Neuronal stem cell (in vitro differentiated cells): ENCODE results near the gene IFT80.

ENCODE experiments used
- DNase-seq: peaks from one replicate; pipeline ENCODE4 v3.0.0-alpha.2; 2013; ENCODE audit warnings: low spot score
- H2AFZ ChIP-seq: one replicate; pipeline ENCODE4 v1.6.1; 2013; ENCODE audit warnings: mild to moderate bottlenecking, low read length, inconsistent platforms
- H2AK5ac ChIP-seq: 2 replicates; pipeline ENCODE4 v1.6.1; 2013; ENCODE audit warnings: low read depth, mild to moderate bottlenecking, inconsistent platforms, low read length, moderate library complexity, mixed read lengths
- H2BK120ac ChIP-seq: 2 replicates; pipeline ENCODE4 v1.6.1; 2013; ENCODE audit warnings: low read depth, mild to moderate bottlenecking, inconsistent platforms, low read length, moderate library complexity, mixed read lengths
- H2BK12ac ChIP-seq: one replicate; pipeline ENCODE4 v1.6.1; 2013; ENCODE audit warnings: low read length, inconsistent platforms
- H2BK15ac ChIP-seq: 2 replicates; pipeline ENCODE4 v1.6.1; 2013; ENCODE audit warnings: mild to moderate bottlenecking, low read length, inconsistent platforms, mixed read lengths
- H2BK5ac ChIP-seq: one replicate; pipeline ENCODE4 v1.6.1; 2013; ENCODE audit warnings: inconsistent platforms, mild to moderate bottlenecking, low read length, moderate library complexity
- H3K14ac ChIP-seq: one replicate; pipeline ENCODE4 v1.6.1; 2013; ENCODE audit warnings: low read length, inconsistent platforms
- H3K18ac ChIP-seq: 2 replicates; pipeline ENCODE4 v1.6.1; 2013; ENCODE audit warnings: low read length, inconsistent platforms
- H3K23ac ChIP-seq: 2 replicates; pipeline ENCODE4 v1.6.1; 2013; ENCODE audit warnings: low read depth, mild to moderate bottlenecking, mixed read lengths, low read length, inconsistent platforms; ENCODE audit not compliant: poor library complexity
- H3K27ac ChIP-seq: replicated peaks from 3 replicates; pipeline ENCODE4 v1.5.1; 2013; ENCODE audit warnings: low read length, inconsistent platforms
- H3K27me3 ChIP-seq, 3 experiments: 2 replicates each; pipeline ENCODE4 v1.6.1; 2013; ENCODE audit warnings: low read length in 3 of 3, mild to moderate bottlenecking in 2 of 3, inconsistent platforms in 1 of 3, low read depth in 1 of 3, mixed read lengths in 1 of 3, moderate library complexity in 1 of 3; ENCODE audit not compliant: control insufficient read depth in 3 of 3, insufficient read depth in 3 of 3
- H3K36me3 ChIP-seq, 2 donors: replicated peaks in 1 of 2; 2 replicates each; pipeline ENCODE4 v1.6.1; 2013; ENCODE audit warnings: low read length in 2 of 2; ENCODE audit not compliant: control insufficient read depth in 2 of 2, insufficient read depth in 2 of 2
- H3K4ac ChIP-seq: 2 replicates; pipeline ENCODE4 v1.6.1; 2013; ENCODE audit warnings: inconsistent platforms, mild to moderate bottlenecking, low read length, moderate library complexity
- H3K4me1 ChIP-seq, 2 donors: 1 replicate in 1 of 2; 2 replicates in 1 of 2; pipeline ENCODE4 v1.6.1; 2013; ENCODE audit warnings: low read length in 2 of 2, low read depth in 1 of 2; ENCODE audit not compliant: control insufficient read depth in 2 of 2, insufficient read depth in 1 of 2
- H3K4me2 ChIP-seq: one replicate; pipeline ENCODE4 v1.6.1; 2013; ENCODE audit warnings: mild to moderate bottlenecking, low read length, inconsistent platforms; ENCODE audit not compliant: insufficient read depth, poor library complexity, severe bottlenecking
- H3K4me3 ChIP-seq, 2 donors: 2 replicates each; pipeline ENCODE4 v1.5.1; 2013; ENCODE audit warnings: low read length in 2 of 2, mild to moderate bottlenecking in 2 of 2, inconsistent platforms in 1 of 2, moderate library complexity in 1 of 2
- H3K79me1 ChIP-seq: one replicate; pipeline ENCODE4 v1.6.1; 2013; ENCODE audit warnings: low read depth, mild to moderate bottlenecking, inconsistent platforms, low read length, moderate library complexity
- H3K9ac ChIP-seq: one replicate; pipeline ENCODE4 v1.6.1; 2013; ENCODE audit warnings: mild to moderate bottlenecking, low read depth, low read length, inconsistent platforms; ENCODE audit not compliant: poor library complexity
- H3K9me3 ChIP-seq, 2 donors: replicated peaks in 1 of 2; 2 replicates each; pipeline versions ENCODE3 to v1.6.1; 2013; ENCODE audit warnings: low read length in 2 of 2, mild to moderate bottlenecking in 2 of 2, inconsistent platforms in 1 of 2, low read depth in 1 of 2, mixed read lengths in 1 of 2, moderate library complexity in 1 of 2; ENCODE audit not compliant: control insufficient read depth in 2 of 2, insufficient read depth in 1 of 2
- H4K8ac ChIP-seq: one replicate; pipeline ENCODE4 v1.6.1; 2013; ENCODE audit warnings: low read depth, mild to moderate bottlenecking, inconsistent platforms, low read length, moderate library complexity
- H4K91ac ChIP-seq: one replicate; pipeline ENCODE4 v1.6.1; 2013; ENCODE audit warnings: low read length, low read depth, mild to moderate bottlenecking, inconsistent platforms; ENCODE audit not compliant: poor library complexity
- WGBS, 2 donors: extraction: QIAGEN DNeasy Blood & Tissue Kit; methylation state at CpG; one replicate each; pipeline ENCODE4 v1.1.7; 2013; ENCODE audit warnings: missing lambda C conversion rate in 2 of 2, mixed read lengths in 1 of 2; ENCODE audit not compliant: insufficient read length in 2 of 2, insufficient replicate concordance in 1 of 2; ENCODE audit errors: extremely low coverage in 2 of 2; 5-methylcytosine and 5-hydroxymethylcytosine counted together

Gene IFT80

DNA sequence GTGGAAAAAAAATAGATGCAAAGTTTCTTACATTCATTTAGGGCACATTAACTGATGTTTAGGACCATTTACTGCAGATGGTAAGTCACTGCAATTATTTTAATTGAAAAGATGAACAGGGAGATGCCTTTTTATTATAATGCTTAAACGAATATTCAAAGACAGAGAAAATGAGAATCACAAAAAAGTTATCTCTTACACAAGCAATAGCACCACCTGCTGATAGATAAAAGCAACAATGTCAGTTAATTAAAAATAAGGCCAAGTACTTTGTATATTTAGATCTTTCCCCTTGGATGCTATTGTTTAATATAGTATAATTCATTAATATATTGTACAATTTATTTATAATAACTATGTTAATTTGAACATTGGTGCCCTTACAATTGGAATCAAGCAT is 55.9 kb downstream of the IFT80 start:
- Histone ChIP-seq H2BK12ac (no peak overlapping the region), H3K9me3 (peaks cover under 1 to 3% of the 10 kb centered on the region in 2 donors), H3K14ac (no peak overlapping the region), H3K18ac (no peak overlapping the region), H3K27me3 (no peaks in the 10 kb centered on the region), H3K79me1 (no peaks in the 10 kb centered on the region), H3K4me3 (no peak overlapping the region), H3K23ac (no peak overlapping the region), H3K9ac (no peak overlapping the region), H2AK5ac (no peak overlapping the region), H4K91ac (no peak overlapping the region), H2BK120ac (no peak overlapping the region), H3K36me3 (no peaks in the 10 kb centered on the region), H2BK5ac (no peak overlapping the region), H4K8ac (no peak overlapping the region), H3K4me2 (no peak overlapping the region), H3K27ac (no peak overlapping the region), H3K4ac (no peak overlapping the region), H3K4me1 (no peaks in the 10 kb centered on the region), H2BK15ac (no peak overlapping the region), H2AFZ (no peak overlapping the region)
- WGBS, 2 donors: no CpG with 5 or more reads among the region's 1 CpG
- DNase-seq: no peak

DNA sequence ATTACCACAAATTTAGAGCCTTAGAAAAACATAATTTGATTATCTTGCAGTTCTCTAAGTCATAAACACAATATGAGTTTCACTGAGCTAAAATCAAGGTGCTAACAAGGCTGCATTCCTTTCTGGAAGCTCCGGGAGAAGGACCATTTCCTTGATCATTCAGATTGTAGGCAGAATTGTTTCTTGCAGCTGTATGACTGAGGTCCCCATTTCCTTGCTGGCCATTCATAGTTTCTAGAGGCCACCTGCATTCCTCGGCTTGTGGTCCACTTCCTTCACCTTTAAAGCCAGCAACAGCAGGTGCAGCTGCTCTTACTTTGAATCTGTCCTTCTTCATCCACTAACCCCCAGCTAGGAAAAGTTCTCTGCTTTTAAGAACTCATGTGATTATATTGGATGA is 58.7 kb downstream of the IFT80 start:
- Histone ChIP-seq H4K8ac (no peak overlapping the region), H2AK5ac (no peak overlapping the region), H3K4me3 (no peak overlapping the region), H3K23ac (no peak overlapping the region), H2BK5ac (no peak overlapping the region), H3K4me2 (no peak overlapping the region), H3K18ac (no peak overlapping the region), H3K9me3 (peaks cover 3 to 6% of the 10 kb centered on the region in 2 donors), H2AFZ (no peak overlapping the region), H3K79me1 (no peaks in the 10 kb centered on the region), H2BK15ac (no peak overlapping the region), H3K14ac (no peak overlapping the region), H2BK120ac (no peak overlapping the region), H3K36me3 (no peaks in the 10 kb centered on the region), H4K91ac (no peak overlapping the region), H3K27me3 (no peaks in the 10 kb centered on the region), H3K27ac (no peak overlapping the region), H2BK12ac (no peak overlapping the region), H3K9ac (no peak overlapping the region), H3K4ac (no peak overlapping the region), H3K4me1 (no peaks in the 10 kb centered on the region)
- no peak for DNase-seq
- no CpG with 5 or more reads among the region's 2 CpGs for WGBS, 2 donors

DNA sequence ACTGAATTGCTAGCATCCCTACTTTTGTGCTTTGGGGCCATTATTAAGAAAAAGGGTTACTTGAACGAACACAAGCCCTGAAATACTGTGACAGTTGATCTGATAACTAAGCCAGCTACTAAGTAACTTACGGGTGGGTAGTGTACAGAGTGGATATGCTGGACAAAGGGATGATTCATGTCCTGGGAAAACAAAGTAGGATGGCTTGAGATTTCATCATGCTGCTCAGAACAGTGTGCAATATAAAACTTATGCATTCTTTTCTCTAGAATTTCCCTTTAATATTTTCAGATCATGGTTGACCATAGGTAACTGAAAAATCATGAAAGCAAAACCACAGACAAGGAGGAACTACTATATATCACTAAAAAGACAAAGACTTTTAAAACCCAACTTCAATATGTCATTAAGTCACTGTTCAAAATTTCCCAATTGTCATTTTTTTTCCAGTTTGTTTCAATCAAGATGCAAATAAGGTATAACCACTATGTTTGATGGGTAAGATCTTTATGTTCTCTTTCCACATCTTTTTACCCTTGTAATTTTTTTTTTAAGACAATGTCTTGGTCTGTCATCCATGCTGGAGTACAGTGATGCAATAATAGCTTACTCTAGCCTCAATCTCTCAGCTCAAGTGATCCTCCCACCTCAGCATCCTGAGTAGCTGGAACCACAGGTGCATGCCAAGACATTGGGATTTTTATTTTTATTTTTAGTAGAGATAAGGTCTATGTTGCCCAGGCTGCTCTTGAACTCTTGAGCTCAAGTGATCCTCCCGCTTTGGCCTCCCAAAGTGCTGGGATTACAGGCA is 67.7 kb downstream of the IFT80 start:
- H3K4me2 ChIP-seq: no peak overlapping the region
- no peak overlapping the region for H2AK5ac ChIP-seq
- WGBS, 2 donors: no CpG with 5 or more reads among the region's 3 CpGs
- no peak overlapping the region for H4K91ac ChIP-seq
- no peak overlapping the region for H3K23ac ChIP-seq
- no peaks in the 10 kb centered on the region for H3K36me3 ChIP-seq
- no peak overlapping the region for H3K4ac ChIP-seq
- H3K4me3 ChIP-seq: no peak overlapping the region
- no peaks in the 10 kb centered on the region for H3K27me3 ChIP-seq
- H4K8ac ChIP-seq: no peak overlapping the region
- H3K4me1 ChIP-seq: peaks cover 0 to 7% of the 10 kb centered on the region in 2 donors
- no peak overlapping the region for H3K14ac ChIP-seq
- H3K79me1 ChIP-seq: no peaks in the 10 kb centered on the region
- H2BK12ac ChIP-seq: no peak overlapping the region
- H3K27ac ChIP-seq: no peak overlapping the region
- no peak overlapping the region for H3K9ac ChIP-seq
- no peak overlapping the region for H2BK15ac ChIP-seq
- no peak overlapping the region for H3K18ac ChIP-seq
- H2BK120ac ChIP-seq: no peak overlapping the region
- no peaks in the 10 kb centered on the region for H3K9me3 ChIP-seq
- H2BK5ac ChIP-seq: no peak overlapping the region
- no peak overlapping the region for H2AFZ ChIP-seq
- DNase-seq: no peak

- Histone ChIP-seq H2BK5ac (no peak overlapping the region), H4K91ac (no peak overlapping the region), H2BK12ac (no peak overlapping the region), H3K27me3 (no peaks in the 10 kb centered on the region), H3K23ac (no peak overlapping the region), H3K79me1 (no peaks in the 10 kb centered on the region), H2AFZ (no peak overlapping the region), H2BK120ac (no peak overlapping the region), H3K36me3 (no peaks in the 10 kb centered on the region), H3K4me2 (no peak overlapping the region), H3K4me3 (no peak overlapping the region), H3K18ac (no peak overlapping the region), H3K9me3 (no peaks in the 10 kb centered on the region), H3K4me1 (peaks cover 0 to 7% of the 10 kb centered on the region in 2 donors), H3K4ac (no peak overlapping the region), H3K14ac (no peak overlapping the region), H3K27ac (no peak overlapping the region), H2BK15ac (no peak overlapping the region), H3K9ac (no peak overlapping the region), H2AK5ac (no peak overlapping the region), H4K8ac (no peak overlapping the region)
- DNase-seq: no peak
These were observed 68.3 kb downstream of the IFT80 start for GRCh38 chr3:160330690-160331089.
